Hematopoietic multipotent progenitor cell treated with erythropoietin and hydrocortisone succinate and interleukin-3 and kit ligand, for 6 days (in vitro differentiated cells): ENCODE data around the gene SLC51A.
"Not testable (repeated sequence)": the region's sequence is repeated elsewhere in the genome, so short reads cannot be mapped to it uniquely, and the experiment has no call there.

Experiments used
- DNase-seq: peaks from one replicate; pipeline ENCODE4 v3.0.0-alpha.2; 2015

The SLC51A gene

DNA sequence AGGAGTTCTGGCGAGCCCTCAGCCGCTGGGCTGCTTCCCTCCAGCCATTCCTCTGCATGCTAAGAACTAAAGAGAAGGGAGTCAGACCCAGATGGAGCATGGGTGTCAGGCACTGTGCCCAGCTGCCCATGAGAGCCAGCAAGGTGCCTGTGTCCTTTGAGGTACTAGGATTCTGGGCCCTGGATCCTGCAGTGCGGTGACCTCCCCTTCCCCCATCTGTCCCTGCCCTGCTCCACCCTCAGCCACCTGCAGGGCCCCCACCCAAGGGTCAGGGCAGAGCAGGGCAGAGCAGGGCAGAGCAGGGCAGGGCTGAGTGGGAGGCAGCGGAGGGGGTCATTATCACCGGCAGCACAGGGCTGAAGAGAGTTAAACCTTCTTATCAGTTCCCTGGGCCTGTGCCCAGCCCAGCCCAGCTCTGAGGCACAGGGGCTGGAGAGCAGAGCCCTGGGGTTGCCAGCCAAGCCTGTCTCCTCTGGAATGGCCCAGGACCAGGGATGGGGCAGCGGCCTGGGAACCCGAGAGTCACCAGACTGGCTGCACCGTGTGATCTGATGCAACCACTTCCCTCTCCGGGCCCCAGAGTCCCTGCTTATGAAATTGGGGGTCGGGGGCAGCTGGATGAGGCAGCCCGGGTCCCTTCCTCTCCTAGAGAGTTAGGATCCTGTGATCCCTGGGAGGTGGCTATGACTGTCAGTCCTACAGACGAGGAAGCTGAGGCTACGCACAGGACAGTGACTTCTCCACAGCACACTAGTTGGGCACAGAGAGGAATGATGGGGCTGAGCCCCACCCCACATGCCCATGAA, 22.4 kb upstream of the SLC51A start:
- peak; percentile 98 for DNase-seq

DNA sequence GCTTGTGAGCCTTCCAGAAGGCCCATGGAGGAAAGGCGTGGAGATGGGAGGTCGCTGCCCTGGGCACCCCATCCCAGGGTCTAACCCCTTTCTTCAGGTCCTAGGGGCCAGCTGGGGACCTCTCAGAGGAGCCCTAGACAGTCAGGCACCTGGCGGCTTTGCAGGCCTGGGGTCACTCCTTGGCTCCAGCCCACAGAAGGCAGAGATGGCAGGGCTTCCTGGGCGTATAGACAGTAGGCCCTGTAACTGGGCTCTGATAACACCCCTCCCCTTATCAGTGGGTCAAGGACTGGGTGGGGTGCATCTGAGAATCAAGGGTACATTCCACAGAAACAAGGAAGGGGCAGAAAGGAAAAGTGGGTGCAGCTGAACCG, 21.8 kb upstream of the SLC51A start:
- peak; percentile 92 for DNase-seq

DNA sequence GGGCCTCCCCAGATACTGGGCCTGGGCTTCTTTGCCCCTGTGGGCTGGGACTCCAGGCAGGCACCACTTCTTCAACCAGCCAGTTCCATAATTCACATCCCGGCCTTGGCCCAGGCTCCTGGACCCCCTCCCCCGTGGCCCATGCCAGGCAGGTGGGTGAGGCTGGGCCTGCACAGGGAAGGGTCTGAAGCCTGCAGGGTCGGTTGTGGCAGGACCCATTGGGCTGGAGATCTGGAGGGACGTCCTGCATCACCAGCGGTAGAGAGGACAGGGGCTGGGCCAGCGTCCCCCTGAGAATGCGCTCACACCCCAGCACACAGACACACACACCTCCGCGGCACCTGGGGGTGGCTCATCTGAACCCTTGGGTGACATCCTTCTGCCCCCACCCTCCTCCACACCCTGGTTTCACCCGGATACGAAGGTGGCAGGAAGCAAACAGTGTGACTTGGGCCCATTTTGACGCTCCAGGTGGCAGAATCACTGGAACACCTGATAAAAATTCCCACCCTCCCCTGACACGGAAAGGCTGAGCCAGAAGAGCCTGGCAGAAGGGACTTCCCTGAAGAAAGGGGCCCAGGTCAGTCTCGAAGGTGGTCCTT, 20.6 kb upstream of the SLC51A start:
- DNase-seq, result no peak

DNA sequence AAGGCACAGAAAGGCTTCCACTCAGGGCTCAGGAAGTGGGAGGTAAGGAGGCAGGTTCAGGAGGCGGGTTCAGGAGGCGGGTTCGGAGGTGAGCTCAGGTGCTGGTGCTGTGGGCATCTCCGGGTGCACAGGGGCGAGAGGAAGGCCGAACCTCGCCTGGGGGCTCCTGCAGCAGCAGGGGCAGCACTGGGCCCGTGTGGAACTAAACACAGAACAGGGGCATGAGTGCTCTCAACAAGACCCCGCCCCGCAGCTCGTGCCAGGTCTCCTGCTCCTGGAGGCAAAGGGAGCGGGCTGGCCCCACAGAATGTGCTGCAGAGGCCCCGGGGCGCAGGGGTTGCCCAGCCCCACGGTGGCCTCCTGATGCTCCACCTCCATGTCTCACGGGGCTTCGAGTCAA, 18.8 kb upstream of the SLC51A start:
- DNase-seq, result no peak

DNA sequence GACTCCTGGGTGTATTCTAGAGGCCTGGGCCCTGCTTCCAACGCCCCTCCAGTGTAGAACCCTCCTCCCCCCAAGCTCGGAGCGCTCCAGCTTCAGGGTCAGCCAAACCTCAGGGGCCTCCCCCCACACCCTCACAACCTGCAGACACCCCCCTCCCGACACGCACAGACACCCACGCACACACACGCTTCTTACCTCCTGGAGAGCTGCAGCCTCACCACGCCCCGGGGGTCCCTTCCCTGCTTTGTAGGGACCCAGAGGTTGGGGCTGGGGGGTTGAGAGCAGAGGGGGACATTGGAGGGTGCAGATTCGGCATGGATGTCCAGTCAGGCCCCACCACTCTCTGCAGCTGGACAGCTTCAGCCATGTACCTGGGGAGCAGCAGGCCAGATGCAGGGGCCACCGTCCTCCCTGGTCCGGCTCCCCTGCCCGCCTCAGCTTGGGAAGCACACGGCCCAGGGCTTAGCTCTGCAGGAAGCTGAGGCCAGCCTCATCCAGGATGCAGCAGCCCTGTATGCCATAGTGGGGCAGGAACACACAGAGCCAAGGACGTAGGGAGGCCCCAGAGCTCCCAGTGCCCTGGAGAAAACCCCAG, 18.2 kb upstream of the SLC51A start:
- no peak for DNase-seq

DNA sequence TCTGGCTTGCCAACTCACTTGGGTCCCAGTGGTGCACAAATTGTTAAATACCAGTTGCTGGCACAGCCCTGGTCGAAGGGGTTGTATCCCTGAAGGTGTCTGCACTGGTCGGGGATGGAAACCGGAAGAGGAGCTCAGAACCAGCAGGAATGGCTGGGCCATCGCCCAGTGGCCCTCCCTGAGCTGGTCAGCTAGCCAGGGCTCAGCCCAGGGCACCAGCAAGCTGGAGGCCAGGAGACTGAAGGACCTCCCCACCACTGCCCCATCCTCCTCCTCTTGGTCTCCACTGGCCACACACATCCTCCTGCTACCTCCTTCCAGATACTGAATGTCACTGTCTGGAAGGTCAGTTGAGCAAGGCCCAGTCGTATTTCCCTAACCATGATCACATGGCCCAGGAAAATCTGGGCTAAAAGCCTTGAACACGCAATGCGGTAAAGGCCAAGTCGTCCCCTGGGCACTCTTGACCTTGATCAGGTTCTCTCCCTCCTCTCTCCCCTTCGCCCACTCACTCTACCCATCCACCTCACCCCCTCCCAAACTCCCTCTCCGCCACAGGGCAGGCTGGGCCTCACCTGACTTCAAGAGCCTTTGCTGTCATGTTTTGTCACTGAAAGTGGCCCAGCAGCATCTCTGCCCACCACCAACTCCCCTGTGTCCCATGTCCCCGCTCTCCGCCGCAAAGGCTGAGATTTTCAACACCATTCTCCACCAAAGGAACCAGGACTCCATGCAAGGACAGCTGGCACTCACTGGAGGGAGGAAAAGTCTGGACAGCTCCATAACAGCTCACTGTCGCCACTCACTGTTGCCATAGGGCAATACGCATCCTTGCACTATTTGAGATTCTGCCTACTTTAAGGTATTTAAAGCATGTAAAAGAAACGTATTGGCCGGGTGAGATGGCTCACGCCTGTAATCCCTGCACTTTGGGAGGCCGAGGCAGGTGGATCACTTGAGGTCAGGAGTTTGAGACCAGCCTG, 17.3 kb upstream of the SLC51A start:
- peak; percentile 65 for DNase-seq

DNA sequence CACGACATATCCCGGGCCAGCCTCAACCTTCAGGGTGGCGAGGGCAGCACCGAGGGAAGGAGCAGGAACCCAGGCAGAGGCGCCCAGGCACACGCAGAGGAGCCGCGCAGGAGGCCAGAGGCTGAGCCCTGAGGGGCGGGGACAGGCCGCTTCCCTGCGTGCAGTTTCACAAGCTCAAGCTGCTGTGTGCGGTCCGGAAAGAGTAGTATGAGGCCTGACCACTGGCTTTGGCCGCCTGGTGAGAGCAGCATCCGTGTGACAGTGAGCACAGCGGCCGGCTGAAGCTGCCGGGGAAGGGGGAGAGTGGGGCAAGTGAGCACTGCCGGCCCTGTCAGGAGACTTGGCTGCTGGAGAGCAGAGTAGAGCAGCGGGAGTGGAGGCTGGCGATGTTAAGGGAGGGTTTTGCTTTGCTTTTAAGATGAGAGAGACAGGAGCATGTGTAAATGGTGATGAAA, 13.8 kb upstream of the SLC51A start:
- DNase-seq, result peak; percentile 51

DNA sequence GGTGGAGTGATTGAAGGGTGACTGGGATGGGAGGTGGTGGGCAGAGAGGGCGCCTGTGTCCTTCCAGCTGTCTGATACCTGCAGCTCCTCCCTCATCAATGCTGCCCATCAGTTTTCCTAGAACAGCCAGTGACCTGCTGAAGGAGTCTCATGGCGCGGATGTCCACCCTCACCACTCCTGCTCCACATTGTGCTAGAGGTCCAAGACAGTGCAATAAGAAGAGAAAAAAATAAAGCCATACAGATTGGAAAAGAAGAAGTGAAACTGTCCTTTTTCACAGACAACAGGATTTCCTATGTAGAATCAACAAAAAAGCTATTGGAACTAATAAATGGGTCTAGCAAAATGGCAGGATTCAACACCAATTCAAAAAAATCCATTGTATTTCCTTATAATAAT, 12.5 kb upstream of the SLC51A start:
- no peak for DNase-seq

DNA sequence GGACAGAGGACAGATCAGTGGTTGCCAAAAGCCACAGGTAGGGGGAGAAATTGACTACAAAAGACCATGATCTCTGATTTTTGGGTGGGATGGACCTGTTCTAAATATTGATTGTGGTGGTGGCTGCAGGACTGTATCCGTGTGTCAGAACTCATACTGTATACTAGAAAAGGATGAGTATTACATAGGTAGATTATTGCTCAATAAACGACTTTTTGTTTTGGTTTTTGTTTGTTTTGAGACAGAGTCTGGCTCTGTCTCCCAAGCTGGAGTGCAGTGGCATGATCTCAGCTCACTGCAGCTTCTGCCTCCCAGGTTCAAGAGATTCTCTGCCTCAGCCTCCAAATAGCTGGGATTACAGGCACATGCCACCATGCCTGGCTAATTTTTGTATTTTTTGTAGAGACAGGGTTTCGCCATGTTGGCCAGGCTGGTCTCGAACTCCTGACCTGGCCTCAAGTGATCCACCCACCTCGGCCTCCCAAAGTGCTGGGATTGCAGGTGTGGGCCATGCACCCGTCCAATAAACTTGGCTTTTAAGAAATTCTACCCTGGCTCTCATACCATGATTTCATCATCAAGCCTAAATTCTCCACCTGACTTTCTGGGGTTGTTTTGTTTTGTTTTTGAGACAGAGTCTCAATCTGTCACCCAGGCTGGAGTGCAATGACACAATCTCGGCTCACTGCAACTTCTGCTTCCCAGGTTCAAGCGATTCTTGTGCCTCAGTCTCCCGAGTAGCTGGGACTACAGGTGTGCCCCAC, 10.7 kb upstream of the SLC51A start:
- DNase-seq, result peak; percentile 22

DNA sequence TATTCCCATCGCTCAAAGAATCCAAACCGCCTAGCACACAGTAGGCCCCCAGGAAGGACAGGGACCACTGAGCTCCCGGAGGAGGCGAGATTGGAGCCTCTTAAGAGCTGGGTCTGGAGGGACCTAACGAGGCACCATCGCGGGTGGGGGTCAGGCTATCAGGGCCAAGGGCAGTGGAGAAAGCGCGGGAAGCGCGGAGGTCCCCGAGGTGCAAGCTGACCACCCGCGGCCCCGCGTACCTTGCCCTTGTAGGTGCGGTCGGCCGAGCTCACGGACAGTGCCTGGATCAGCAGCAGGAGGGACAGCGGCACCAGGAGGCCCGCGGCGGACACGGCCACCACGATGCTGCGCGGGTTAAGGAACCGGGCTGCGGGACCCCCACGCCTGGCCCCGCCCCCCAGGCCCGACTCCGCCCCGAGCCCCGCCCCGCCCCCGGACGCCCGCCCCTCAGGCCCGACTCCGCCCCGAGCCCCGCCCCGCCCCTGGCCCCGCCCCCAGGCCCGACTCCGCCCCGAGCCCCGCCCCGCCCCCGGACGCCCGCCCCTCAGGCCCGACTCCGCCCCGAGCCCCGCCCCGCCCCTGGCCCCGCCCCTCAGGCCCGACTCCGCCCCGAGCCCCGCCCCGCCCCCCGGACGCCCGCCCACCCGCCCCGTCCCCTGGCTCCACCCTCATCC, 9.0 kb upstream of the SLC51A start:
- DNase-seq, result peak; percentile 30

DNA sequence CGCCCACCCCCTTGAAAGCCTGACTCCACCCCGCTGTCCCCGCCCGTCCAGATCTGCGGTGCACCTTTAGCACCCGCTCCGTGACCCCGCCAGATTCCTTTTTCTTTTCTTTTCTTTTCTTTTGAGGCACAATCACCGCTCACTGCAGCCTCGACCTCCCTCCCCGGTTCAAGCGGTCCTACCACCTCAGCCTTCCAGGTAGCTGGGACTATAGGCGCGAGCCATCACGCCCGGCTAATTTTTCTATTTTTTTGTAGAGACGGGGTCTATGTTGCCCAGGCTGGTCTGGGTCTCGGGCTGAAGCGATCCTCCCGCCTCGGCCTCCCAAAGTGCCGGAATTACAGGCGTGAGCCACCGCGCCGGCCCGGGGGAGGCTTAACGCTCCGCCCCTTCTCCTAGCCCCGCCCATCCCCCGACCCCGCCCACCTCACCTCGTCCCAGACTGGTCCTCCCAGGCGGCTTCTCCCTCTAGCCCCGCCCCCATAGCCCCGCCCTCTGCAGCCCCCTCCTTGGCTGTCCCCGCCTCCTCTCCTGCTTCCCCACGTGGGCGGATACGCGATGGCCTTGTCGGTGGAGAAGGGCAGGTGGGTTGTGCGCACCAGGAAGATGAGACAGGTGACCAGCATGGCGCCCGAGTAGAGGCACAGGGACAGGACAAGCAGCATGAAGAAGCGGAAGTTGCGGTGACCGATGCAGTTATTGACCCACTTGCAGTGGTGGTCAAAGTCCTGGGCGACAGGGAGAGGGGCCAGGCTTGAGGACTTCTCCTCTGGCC, 8.3 kb upstream of the SLC51A start:
- DNase-seq, result peak; percentile 85

DNA sequence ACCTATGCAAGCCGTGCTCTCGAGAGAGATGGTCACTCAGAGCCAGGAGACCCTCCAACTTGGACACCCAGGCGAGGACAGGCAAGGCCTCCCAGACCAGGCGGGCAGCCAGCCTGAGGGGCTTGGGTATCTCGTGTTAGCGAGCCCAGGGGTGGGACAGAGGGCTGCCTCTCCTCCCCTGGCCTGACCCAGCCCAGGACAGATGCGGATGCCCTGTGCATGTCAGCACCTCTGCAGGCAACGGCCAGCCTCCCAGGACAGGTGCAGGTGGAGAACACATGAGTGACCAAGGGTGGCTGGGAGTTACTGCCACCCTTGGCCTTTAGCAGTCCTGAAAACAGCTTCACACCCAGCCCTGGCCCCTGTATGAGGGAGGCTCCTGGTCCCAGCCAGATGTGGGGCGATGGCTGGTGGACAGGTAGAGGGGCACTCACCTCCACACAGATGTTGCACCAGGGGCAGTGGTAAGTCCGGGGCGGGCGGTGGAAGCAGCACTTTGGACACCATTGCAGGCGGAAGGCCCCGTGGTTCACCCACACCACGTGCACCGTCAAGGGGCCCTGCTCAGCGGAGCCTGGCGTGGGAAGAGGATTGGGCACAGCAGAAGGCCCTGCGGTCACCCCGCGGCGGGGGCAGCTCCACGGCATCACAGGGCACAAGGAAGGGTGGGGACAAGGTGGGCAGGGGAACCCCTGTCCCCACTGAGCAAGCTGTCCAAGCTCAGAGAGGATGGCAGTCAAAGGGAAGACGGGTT, 7.2 kb upstream of the SLC51A start:
- DNase-seq, result no peak

DNA sequence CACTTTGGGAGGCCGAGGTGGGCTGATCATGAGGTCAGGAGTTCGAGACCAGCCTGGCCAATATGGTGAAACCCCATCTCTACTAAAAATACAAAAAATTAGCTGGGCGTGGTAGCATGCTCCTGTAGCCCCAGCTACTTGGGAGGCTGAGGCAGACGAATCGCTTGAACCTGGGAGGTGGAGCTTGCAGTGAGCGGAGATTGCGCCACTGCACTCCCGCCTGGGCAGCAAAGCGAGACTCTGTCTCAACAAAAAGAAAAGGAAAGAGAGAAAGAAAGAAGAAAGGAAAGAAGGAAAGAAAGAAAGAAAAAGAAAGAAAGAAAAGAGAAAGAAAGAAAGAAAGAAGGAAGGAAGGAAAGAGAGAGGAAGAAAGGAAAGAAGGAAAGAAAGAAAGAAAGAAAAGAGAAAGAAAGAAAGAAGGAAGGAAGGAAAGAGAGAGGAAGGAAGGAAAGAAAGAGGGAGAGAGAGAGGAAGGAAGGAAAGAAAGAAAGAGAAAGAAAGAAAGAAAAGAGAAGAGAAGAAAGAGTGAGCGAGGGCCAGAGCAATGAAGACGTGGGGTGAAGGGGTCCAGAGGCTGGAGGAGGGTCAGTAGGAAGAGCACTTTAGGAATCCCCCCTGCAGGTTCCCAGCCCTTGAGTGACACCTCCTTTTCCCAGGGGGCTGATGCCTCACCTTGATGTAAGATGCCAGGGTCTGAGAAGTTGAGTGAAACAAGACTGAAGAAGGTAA, 6.2 kb upstream of the SLC51A start:
- not testable (repeated sequence) for DNase-seq

DNA sequence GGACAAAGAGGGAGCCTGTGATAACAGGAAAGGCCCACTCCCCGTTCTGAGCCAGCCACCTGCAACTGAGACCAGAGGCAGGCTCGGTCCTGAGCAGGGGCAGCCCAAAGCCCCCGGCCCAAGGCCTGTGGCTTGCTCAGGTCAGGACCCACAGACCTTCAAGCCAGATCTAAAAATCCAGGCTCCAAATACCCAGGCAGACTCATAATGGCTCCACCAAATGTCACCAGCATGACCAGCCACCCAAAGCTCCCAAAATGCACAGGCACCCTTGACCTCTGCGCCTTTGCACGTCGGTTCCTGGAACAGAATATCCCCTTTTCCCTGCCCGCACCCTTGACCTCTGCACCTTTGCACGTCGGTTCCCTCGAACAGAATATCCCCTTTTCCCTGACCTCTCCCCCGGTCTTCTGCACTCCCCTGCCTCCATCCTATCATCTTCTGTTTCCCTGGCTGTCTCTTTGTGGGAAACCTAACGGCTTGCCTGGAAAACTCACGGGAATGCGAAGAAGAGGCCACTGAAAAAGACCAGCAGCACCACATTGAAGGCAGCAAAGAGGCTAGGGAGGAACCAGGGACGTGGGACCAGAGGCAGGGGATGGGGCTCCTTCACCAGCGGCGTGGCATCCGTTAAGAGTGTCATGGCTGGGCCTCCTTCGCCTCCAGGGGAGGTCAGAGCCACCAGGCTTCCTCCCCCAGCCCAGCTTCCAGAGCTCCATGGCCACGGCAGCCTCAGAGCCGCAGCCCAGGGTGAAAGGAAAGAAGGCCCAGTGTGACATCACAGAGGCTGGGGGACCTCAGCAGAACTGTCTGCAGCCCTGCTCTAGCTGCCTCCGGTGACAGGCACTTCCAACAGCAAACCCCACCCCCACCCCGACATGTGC, 5.4 kb upstream of the SLC51A start, which contains the start of gene ZDHHC19:
ZDHHC19 (minus strand) TSS at position 728 of the 884 bp plus-strand sequence; CDS start at position 643, 85 bp downstream.
- DNase-seq, result no peak

DNA sequence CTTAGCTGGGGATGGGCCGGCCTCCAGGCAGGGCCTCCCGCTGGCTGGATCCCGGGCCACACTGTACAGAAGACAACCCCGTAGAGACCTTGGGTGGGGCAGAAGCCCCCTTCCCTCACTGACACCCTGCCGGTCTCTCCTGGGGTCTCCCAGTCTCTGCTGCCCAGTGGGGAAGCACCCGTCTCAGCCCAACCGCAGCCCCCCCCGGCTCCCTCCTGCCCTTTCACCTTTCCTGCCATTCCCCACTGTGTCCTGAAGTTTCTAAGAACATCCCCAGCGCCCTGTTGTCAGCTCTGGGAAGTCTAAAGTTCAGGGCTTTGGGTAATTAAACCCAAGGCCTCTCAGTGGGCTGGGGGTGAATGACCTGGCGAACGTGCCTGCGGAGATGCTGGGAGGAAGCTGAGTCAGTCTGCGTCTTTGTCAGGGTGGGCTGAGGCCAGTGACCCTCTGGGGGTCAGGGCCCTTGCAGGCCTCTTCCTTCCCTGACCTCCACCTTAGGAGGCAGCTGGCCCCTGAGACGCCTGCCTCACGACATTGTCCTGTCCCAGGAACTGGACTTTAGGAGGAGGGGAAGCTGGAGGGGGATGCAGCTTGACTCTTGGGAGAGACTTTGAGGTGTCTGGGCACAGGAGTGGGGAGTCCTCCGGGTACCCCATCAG, 1.4 kb upstream of the SLC51A start:
- DNase-seq, result no peak

DNA sequence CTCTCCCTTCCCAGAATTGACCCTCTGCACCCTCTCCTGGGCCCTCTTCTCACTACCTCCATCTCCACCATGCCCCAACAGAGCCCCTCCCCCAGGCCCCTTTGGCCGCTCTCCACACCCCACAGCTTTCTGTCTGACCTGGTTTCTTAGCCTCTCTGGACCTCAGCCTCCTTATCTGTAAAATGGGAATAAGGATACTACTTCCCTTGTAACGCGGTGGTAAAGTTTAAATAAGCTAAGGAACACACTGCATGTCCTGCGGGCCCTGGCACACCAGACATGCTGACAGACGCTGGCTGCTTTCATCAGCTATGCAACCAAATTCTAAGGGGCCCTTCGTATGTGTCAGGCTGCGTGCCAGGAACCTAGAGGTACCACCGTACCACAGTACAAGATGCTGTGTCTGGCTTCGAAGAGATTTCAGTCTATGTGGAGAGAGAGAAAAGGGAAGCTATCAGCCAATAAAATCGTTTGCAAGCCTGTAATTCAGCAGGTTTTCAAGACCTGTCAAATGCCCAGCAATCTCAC, 777 bp upstream of the SLC51A start:
- peak; percentile 11 for DNase-seq

DNA sequence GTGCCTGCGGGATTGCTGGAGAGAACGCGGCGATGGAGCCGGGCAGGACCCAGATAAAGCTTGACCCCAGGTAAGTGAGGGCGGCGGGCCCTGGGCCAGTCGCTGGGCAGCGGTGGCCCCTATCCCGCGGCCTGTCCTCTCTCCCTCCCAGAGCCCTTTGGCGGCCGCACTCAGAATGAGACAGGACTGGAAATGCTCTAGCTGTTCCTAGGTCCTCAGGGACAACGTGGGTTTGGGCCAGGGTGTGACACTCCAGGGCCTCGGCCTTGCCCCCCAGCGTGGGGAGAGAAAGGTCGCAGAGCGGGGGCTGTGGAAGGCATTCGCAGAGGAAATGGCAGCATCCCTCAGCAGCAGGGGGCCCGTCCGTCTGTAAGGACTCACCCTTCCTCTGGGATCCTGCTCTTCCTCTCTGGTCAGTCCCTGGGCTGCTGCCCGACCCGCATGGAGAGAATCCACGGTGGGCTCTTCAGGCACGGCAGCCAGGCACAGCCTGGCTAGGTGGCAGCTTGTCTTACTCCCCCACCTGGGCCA, 412 bp downstream of the SLC51A start:
- DNase-seq, result no peak
